ENCODE data around the gene KNSTRN.

KNSTRN gene

GRCh38 chr15:40427188-40427587 is 44.7 kb downstream of the KNSTRN start:
- H3K4me3 ChIP-seq (ENCODE audit: low read depth, low read length) = no peak overlapping the region
- TF ChIP-seq, protein P1, sequence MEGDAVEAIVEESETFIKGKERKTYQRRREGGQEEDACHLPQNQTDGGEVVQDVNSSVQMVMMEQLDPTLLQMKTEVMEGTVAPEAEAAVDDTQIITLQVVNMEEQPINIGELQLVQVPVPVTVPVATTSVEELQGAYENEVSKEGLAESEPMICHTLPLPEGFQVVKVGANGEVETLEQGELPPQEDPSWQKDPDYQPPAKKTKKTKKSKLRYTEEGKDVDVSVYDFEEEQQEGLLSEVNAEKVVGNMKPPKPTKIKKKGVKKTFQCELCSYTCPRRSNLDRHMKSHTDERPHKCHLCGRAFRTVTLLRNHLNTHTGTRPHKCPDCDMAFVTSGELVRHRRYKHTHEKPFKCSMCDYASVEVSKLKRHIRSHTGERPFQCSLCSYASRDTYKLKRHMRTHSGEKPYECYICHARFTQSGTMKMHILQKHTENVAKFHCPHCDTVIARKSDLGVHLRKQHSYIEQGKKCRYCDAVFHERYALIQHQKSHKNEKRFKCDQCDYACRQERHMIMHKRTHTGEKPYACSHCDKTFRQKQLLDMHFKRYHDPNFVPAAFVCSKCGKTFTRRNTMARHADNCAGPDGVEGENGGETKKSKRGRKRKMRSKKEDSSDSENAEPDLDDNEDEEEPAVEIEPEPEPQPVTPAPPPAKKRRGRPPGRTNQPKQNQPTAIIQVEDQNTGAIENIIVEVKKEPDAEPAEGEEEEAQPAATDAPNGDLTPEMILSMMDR (IDR thresholded peaks at IDR 0.05; ENCODE audit: low read depth, low read length) = no peak

GRCh38 chr15:40428185-40428584 is 45.7 kb downstream of the KNSTRN start:
- no peak overlapping the region for H3K4me3 ChIP-seq (ENCODE audit: low read depth, low read length)

GRCh38 chr15:40429068-40429710 is 46.7 kb downstream of the KNSTRN start:
- no peak overlapping the region for H3K4me3 ChIP-seq (ENCODE audit: low read depth, low read length)
- TF ChIP-seq, protein P1 (IDR thresholded peaks at IDR 0.05; ENCODE audit: low read depth, low read length) = no peak

More at GRCh38 chr15:40428185-40428584, 45.7 kb downstream of the KNSTRN start:
- TF ChIP-seq, protein P1 (IDR thresholded peaks at IDR 0.05; ENCODE audit: low read depth, low read length) = no peak

DNA sequence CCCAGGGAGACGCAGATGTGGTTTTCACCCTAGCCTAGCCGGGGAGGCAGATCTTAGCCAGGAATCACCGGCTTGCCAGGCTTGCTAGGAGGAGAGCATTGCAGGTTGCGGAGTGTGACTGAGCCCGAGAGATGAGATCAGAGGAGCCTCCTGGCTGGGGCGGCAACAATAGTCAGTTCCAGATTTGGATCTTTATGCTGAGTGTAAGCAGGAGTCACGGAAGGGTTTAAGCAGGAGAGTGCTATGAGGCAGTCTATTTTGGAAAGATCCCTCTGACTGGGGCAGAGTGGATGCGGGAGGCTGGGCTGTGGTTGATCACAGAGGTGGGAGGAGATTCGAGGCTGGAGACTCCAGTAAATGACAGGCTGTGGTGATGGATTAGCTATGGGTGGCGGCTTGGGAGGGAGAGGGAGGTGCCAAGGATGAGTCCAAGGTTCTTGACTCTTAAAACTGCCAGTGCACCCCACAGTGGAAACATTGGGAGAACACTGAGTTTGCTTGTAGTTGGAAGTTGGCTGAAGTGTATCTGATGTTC is 47.8 kb downstream of the KNSTRN start:
- TF ChIP-seq, protein P1 (IDR thresholded peaks at IDR 0.05; ENCODE audit: low read depth, low read length) = no peak
- no peak overlapping the region for H3K4me3 ChIP-seq (ENCODE audit: low read depth, low read length)

DNA sequence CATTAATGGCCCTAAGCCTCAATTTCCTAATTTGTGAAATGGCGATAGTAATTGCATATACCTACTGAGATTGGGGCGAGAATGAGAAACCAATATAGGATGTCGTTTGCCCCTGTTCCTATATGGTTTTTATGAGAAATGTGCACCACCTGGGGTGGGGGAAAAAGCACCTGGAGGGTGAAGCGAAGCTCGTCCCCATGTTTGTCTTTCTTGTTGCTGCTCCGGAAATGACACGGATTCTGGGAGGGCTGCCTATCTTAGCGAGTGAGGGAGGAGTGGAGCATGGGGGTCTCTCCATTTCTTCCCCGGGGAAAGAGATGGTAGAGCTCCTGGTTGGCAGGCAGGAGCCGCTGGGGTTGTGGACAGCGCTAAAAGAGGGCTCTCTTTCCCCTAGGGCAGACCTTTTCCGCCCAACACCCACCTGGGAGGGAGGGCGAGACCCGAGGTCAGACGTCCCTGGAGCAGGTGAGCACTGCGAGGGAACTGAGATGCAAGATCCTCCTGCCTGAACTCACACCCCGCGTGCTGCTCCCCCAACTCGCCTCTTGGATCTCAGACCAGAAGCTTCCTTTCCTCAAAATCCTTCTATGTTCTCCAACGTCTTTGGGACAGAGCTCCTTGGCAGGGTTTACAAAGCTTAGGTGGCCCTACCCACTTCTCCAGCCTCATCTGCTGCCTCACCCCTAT is 52.6 kb downstream of the KNSTRN start:
- no peak overlapping the region for H3K4me3 ChIP-seq (ENCODE audit: low read depth, low read length)
- TF ChIP-seq, protein P1 (IDR thresholded peaks at IDR 0.05; ENCODE audit: low read depth, low read length) = no peak

GRCh38 chr15:40435710-40436089 is 53.2 kb downstream of the KNSTRN start:
- H3K4me3 ChIP-seq (ENCODE audit: low read depth, low read length) = no peak overlapping the region
- TF ChIP-seq, protein P1 (IDR thresholded peaks at IDR 0.05; ENCODE audit: low read depth, low read length) = no peak

All from WI38 (cell line).